ENCODE data around the gene DBX2.
"Not testable (repeated sequence)": the region's sequence is repeated elsewhere in the genome, so short reads cannot be mapped to it uniquely, and the experiment has no call there.

DBX2 gene

GRCh38 chr12:45050751-45051571 lies at the start of gene DBX2:
DBX2 (minus strand) TSS chr12:45051099; CDS start chr12:45050927, 172 bp downstream.
- H3K9me3 ChIP-seq (ENCODE audit: low read depth, low read length): no peaks in the 10 kb centered on the region
- H3K9ac ChIP-seq (ENCODE audit: insufficient read length): peak within 1 kb of the TSS; percentile 64
- peak within 1 kb of the TSS; percentile 92 for H3K4me3 ChIP-seq

GRCh38 chr12:45098766-45099165 lies 47.9 kb upstream of the DBX2 start:
- Histone ChIP-seq H3K4me3 (no peak overlapping the region), H3K27ac (no peak overlapping the region), H3K9me3 (ENCODE audit: low read depth, low read length) (no peaks in the 10 kb centered on the region), H3K36me3 (ENCODE audit: insufficient read depth, low read length) (no peaks in the 10 kb centered on the region), H3K9ac (ENCODE audit: insufficient read length) (no peak overlapping the region)
- no peak for DNase-seq (ENCODE audit: low read depth, low spot score)
- no peak for TF ChIP-seq POLR2AphosphoS5 (IDR thresholded peaks at IDR 0.05; ENCODE audit: borderline replicate concordance, low read depth, low read length)
- no peak for TF ChIP-seq FOXP2 (optimal IDR thresholded peaks at IDR 0.05; ENCODE audit: control extremely low read depth, extremely low read length, insufficient read depth)
- TF ChIP-seq EZH2 (IDR thresholded peaks at IDR 0.05): no peak

More at GRCh38 chr12:45050751-45051571, at the start of gene DBX2:
- TF ChIP-seq POLR2AphosphoS5 (IDR thresholded peaks at IDR 0.05; ENCODE audit: borderline replicate concordance, low read depth, low read length) (no peak; the same call in 1 of the 2 replicates), EZH2 (IDR thresholded peaks at IDR 0.05) (no peak), FOXP2 (optimal IDR thresholded peaks at IDR 0.05; ENCODE audit: control extremely low read depth, extremely low read length, insufficient read depth) (peak; percentile 16)
- Histone ChIP-seq H3K36me3 (ENCODE audit: insufficient read depth, low read length) (no peaks in the 10 kb centered on the region), H3K27ac (peak within 1 kb of the TSS; percentile 80)
- DNase-seq (ENCODE audit: low read depth, low spot score): no peak

- H3K9ac ChIP-seq (ENCODE audit: insufficient read length); H3K36me3 ChIP-seq (ENCODE audit: insufficient read depth, low read length); H3K27ac ChIP-seq; H3K4me3 ChIP-seq; DNase-seq (ENCODE audit: low read depth, low spot score); H3K9me3 ChIP-seq (ENCODE audit: low read depth, low read length): not testable (repeated sequence)
Measured at GRCh38 chr12:45095417-45095816, 44.5 kb upstream of the DBX2 start.

- TF ChIP-seq EZH2 (IDR thresholded peaks at IDR 0.05) (no peak), POLR2AphosphoS5 (IDR thresholded peaks at IDR 0.05; ENCODE audit: borderline replicate concordance, low read depth, low read length) (no peak), FOXP2 (optimal IDR thresholded peaks at IDR 0.05; ENCODE audit: control extremely low read depth, extremely low read length, insufficient read depth) (no peak)
- no peak for DNase-seq (ENCODE audit: low read depth, low spot score)
- Histone ChIP-seq H3K36me3 (ENCODE audit: insufficient read depth, low read length) (no peaks in the 10 kb centered on the region), H3K27ac (no peak overlapping the region), H3K4me3 (peak overlapping the region; percentile 11; the same call in 1 of the 2 replicates), H3K9ac (ENCODE audit: insufficient read length) (no peak overlapping the region), H3K9me3 (ENCODE audit: low read depth, low read length) (no peaks in the 10 kb centered on the region)
Measured at GRCh38 chr12:45093051-45093450, 42.2 kb upstream of the DBX2 start.

- H3K4me3 ChIP-seq: no peak overlapping the region
- TF ChIP-seq POLR2AphosphoS5 (IDR thresholded peaks at IDR 0.05; ENCODE audit: borderline replicate concordance, low read depth, low read length) (no peak), FOXP2 (optimal IDR thresholded peaks at IDR 0.05; ENCODE audit: control extremely low read depth, extremely low read length, insufficient read depth) (no peak), EZH2 (IDR thresholded peaks at IDR 0.05) (no peak)
- H3K36me3 ChIP-seq (ENCODE audit: insufficient read depth, low read length): no peaks in the 10 kb centered on the region
- H3K9ac ChIP-seq (ENCODE audit: insufficient read length): no peak overlapping the region
- H3K9me3 ChIP-seq (ENCODE audit: low read depth, low read length): no peaks in the 10 kb centered on the region
- DNase-seq (ENCODE audit: low read depth, low spot score): no peak
- no peak overlapping the region for H3K27ac ChIP-seq
Measured at GRCh38 chr12:45089411-45090075, 38.6 kb upstream of the DBX2 start.

- Histone ChIP-seq H3K36me3 (ENCODE audit: insufficient read depth, low read length) (no peaks in the 10 kb centered on the region), H3K9me3 (ENCODE audit: low read depth, low read length) (no peaks in the 10 kb centered on the region)
- no peak for TF ChIP-seq POLR2AphosphoS5 (IDR thresholded peaks at IDR 0.05; ENCODE audit: borderline replicate concordance, low read depth, low read length)
- TF ChIP-seq EZH2 (IDR thresholded peaks at IDR 0.05): no peak
- no peak for TF ChIP-seq FOXP2 (optimal IDR thresholded peaks at IDR 0.05; ENCODE audit: control extremely low read depth, extremely low read length, insufficient read depth)
Measured at GRCh38 chr12:45088608-45089007, 37.7 kb upstream of the DBX2 start.

GRCh38 chr12:45084248-45084647 lies 33.3 kb upstream of the DBX2 start:
- not testable (repeated sequence) for H3K9me3 ChIP-seq (ENCODE audit: low read depth, low read length); H3K36me3 ChIP-seq (ENCODE audit: insufficient read depth, low read length); H3K9ac ChIP-seq (ENCODE audit: insufficient read length); DNase-seq (ENCODE audit: low read depth, low spot score); H3K27ac ChIP-seq; H3K4me3 ChIP-seq

More at GRCh38 chr12:45088608-45089007, 37.7 kb upstream of the DBX2 start:
- Histone ChIP-seq H3K9ac (ENCODE audit: insufficient read length) (no peak overlapping the region), H3K4me3 (no peak overlapping the region), H3K27ac (no peak overlapping the region)
- DNase-seq (ENCODE audit: low read depth, low spot score): no peak

- no peak overlapping the region for H3K27ac ChIP-seq
- H3K4me3 ChIP-seq: no peak overlapping the region
Measured at GRCh38 chr12:45077251-45077650, 26.4 kb upstream of the DBX2 start.

More at GRCh38 chr12:45077251-45077650, 26.4 kb upstream of the DBX2 start:
- Histone ChIP-seq H3K36me3 (ENCODE audit: insufficient read depth, low read length) (no peaks in the 10 kb centered on the region), H3K9me3 (ENCODE audit: low read depth, low read length) (no peaks in the 10 kb centered on the region), H3K9ac (ENCODE audit: insufficient read length) (no peak overlapping the region)
- TF ChIP-seq POLR2AphosphoS5 (IDR thresholded peaks at IDR 0.05; ENCODE audit: borderline replicate concordance, low read depth, low read length) (no peak), EZH2 (IDR thresholded peaks at IDR 0.05) (no peak), FOXP2 (optimal IDR thresholded peaks at IDR 0.05; ENCODE audit: control extremely low read depth, extremely low read length, insufficient read depth) (no peak)
- DNase-seq (ENCODE audit: low read depth, low spot score): no peak
